Upper lobe of left lung (tissue), 4 donors: ENCODE measurements around the gene PRR15.

Experiments
- CTCF ChIP-seq, 6 experiments: fragments of 450-650 bp in 4 of 6; fragments of 200-600 bp in 2 of 6; sonication (generic) in 2 of 6; IDR thresholded peaks; one replicate each; pipeline ENCODE4 v1.5.1; 2016 to 2019; ENCODE audit warnings: antibody characterized with exemption in 6 of 6
- EP300 ChIP-seq, 4 donors: sonication (generic); formaldehyde crosslinking; IDR thresholded peaks; one replicate each; pipeline ENCODE4 v1.5.1; 2017; ENCODE audit warnings: antibody characterized with exemption in 4 of 4, control low read depth in 2 of 4
- POLR2A ChIP-seq, 4 donors: fragments of 450-650 bp; IDR thresholded peaks; one replicate each; pipeline ENCODE4 v1.5.1; 2016 to 2017; ENCODE audit warnings: antibody characterized with exemption in 4 of 4, mild to moderate bottlenecking in 2 of 4
- POLR2AphosphoS5 ChIP-seq, 2 donors: sonication (generic); formaldehyde crosslinking; IDR thresholded peaks; one replicate each; pipeline ENCODE4 v1.5.1; 2017; ENCODE audit warnings: antibody characterized with exemption in 2 of 2

GRCh38 chr7:29612596-29612995 lies 49.0 kb downstream of the PRR15 start:
- TF ChIP-seq CTCF (IDR thresholded peaks at IDR 0.05) (no peak), EP300 (IDR thresholded peaks at IDR 0.05) (no peak), POLR2A (IDR thresholded peaks at IDR 0.05) (no peak), POLR2AphosphoS5 (IDR thresholded peaks at IDR 0.05) (no peak)
